ENCODE data around the gene APOC4.
A peak's percentile ranks its signal among the peaks of the same experiment; 100 is the strongest.
"Not testable (repeated sequence)": the region's sequence is repeated elsewhere in the genome, so short reads cannot be mapped to it uniquely, and the experiment has no call there.

APOC4 gene

DNA sequence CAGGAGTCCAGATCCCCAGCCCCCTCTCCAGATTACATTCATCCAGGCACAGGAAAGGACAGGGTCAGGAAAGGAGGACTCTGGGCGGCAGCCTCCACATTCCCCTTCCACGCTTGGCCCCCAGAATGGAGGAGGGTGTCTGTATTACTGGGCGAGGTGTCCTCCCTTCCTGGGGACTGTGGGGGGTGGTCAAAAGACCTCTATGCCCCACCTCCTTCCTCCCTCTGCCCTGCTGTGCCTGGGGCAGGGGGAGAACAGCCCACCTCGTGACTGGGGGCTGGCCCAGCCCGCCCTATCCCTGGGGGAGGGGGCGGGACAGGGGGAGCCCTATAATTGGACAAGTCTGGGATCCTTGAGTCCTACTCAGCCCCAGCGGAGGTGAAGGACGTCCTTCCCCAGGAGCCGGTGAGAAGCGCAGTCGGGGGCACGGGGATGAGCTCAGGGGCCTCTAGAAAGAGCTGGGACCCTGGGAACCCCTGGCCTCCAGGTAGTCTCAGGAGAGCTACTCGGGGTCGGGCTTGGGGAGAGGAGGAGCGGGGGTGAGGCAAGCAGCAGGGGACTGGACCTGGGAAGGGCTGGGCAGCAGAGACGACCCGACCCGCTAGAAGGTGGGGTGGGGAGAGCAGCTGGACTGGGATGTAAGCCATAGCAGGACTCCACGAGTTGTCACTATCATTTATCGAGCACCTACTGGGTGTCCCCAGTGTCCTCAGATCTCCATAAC lies 36.4 kb upstream of the APOC4 start, which contains the start of gene APOE:
APOE (plus strand) TSS at position 360 of the 724 bp plus-strand sequence. CDS start 829 bp downstream, outside the sequence.
- peaks cover 50% of the 10 kb centered on the region for H3K36me3 ChIP-seq (ENCODE audit: control insufficient read depth, insufficient read depth, low read length, severe bottlenecking)
- H3K4me1 ChIP-seq (ENCODE audit: control insufficient read depth, insufficient read depth, low read length), result peaks cover 30% of the 10 kb centered on the region
- H3K4me3 ChIP-seq (ENCODE audit: low read length), result peak within 1 kb of the TSS; percentile 86
- no peaks in the 10 kb centered on the region for H3K27me3 ChIP-seq (replicated peaks; ENCODE audit: control insufficient read depth, insufficient read depth, low read length)
- DNase-seq (ENCODE audit: low read depth), result peak; percentile 12
- H3K9ac ChIP-seq (ENCODE audit: low read length), result peak within 1 kb of the TSS; percentile 88
- no peaks in the 10 kb centered on the region for H3K9me3 ChIP-seq (ENCODE audit: control insufficient read depth, low read length)

DNA sequence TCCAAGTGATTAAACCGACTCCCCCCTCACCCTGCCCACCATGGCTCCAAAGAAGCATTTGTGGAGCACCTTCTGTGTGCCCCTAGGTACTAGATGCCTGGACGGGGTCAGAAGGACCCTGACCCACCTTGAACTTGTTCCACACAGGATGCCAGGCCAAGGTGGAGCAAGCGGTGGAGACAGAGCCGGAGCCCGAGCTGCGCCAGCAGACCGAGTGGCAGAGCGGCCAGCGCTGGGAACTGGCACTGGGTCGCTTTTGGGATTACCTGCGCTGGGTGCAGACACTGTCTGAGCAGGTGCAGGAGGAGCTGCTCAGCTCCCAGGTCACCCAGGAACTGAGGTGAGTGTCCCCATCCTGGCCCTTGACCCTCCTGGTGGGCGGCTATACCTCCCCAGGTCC lies 34.4 kb upstream of the APOC4 start:
- Histone ChIP-seq H3K4me3 (ENCODE audit: low read length) (peak overlapping the region; percentile 86), H3K9me3 (ENCODE audit: control insufficient read depth, low read length) (no peaks in the 10 kb centered on the region), H3K36me3 (ENCODE audit: control insufficient read depth, insufficient read depth, low read length, severe bottlenecking) (peaks cover 30% of the 10 kb centered on the region), H3K9ac (ENCODE audit: low read length) (peak overlapping the region; percentile 88), H3K27me3 (replicated peaks; ENCODE audit: control insufficient read depth, insufficient read depth, low read length) (no peaks in the 10 kb centered on the region), H3K4me1 (ENCODE audit: control insufficient read depth, insufficient read depth, low read length) (peaks cover 50% of the 10 kb centered on the region)
- no peak for DNase-seq (ENCODE audit: low read depth)

DNA sequence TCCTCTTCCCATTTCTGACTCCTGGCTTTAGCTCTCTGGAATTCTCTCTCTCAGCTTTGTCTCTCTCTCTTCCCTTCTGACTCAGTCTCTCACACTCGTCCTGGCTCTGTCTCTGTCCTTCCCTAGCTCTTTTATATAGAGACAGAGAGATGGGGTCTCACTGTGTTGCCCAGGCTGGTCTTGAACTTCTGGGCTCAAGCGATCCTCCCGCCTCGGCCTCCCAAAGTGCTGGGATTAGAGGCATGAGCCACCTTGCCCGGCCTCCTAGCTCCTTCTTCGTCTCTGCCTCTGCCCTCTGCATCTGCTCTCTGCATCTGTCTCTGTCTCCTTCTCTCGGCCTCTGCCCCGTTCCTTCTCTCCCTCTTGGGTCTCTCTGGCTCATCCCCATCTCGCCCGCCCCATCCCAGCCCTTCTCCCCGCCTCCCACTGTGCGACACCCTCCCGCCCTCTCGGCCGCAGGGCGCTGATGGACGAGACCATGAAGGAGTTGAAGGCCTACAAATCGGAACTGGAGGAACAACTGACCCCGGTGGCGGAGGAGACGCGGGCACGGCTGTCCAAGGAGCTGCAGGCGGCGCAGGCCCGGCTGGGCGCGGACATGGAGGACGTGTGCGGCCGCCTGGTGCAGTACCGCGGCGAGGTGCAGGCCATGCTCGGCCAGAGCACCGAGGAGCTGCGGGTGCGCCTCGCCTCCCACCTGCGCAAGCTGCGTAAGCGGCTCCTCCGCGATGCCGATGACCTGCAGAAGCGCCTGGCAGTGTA lies 33.8 kb upstream of the APOC4 start:
- no peak for DNase-seq (ENCODE audit: low read depth)
- Histone ChIP-seq H3K4me3 (ENCODE audit: low read length) (peak overlapping the region; percentile 86), H3K36me3 (ENCODE audit: control insufficient read depth, insufficient read depth, low read length, severe bottlenecking) (peaks cover 24% of the 10 kb centered on the region)

DNA sequence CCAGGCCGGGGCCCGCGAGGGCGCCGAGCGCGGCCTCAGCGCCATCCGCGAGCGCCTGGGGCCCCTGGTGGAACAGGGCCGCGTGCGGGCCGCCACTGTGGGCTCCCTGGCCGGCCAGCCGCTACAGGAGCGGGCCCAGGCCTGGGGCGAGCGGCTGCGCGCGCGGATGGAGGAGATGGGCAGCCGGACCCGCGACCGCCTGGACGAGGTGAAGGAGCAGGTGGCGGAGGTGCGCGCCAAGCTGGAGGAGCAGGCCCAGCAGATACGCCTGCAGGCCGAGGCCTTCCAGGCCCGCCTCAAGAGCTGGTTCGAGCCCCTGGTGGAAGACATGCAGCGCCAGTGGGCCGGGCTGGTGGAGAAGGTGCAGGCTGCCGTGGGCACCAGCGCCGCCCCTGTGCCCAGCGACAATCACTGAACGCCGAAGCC lies 33.2 kb upstream of the APOC4 start:
- DNase-seq (ENCODE audit: low read depth), result no peak
- Histone ChIP-seq H3K4me1 (ENCODE audit: control insufficient read depth, insufficient read depth, low read length) (peaks cover 59% of the 10 kb centered on the region), H3K4me3 (ENCODE audit: low read length) (no peak overlapping the region), H3K9me3 (ENCODE audit: control insufficient read depth, low read length) (no peaks in the 10 kb centered on the region), H3K27me3 (replicated peaks; ENCODE audit: control insufficient read depth, insufficient read depth, low read length) (no peaks in the 10 kb centered on the region), H3K9ac (ENCODE audit: low read length) (no peak overlapping the region), H3K36me3 (ENCODE audit: control insufficient read depth, insufficient read depth, low read length, severe bottlenecking) (peaks cover 22% of the 10 kb centered on the region)

More for the DNA sequence above, 33.8 kb upstream of the APOC4 start:
- H3K9ac ChIP-seq (ENCODE audit: low read length), result peak overlapping the region; percentile 88
- H3K9me3 ChIP-seq (ENCODE audit: control insufficient read depth, low read length), result no peaks in the 10 kb centered on the region
- peaks cover 56% of the 10 kb centered on the region for H3K4me1 ChIP-seq (ENCODE audit: control insufficient read depth, insufficient read depth, low read length)
- no peaks in the 10 kb centered on the region for H3K27me3 ChIP-seq (replicated peaks; ENCODE audit: control insufficient read depth, insufficient read depth, low read length)

DNA sequence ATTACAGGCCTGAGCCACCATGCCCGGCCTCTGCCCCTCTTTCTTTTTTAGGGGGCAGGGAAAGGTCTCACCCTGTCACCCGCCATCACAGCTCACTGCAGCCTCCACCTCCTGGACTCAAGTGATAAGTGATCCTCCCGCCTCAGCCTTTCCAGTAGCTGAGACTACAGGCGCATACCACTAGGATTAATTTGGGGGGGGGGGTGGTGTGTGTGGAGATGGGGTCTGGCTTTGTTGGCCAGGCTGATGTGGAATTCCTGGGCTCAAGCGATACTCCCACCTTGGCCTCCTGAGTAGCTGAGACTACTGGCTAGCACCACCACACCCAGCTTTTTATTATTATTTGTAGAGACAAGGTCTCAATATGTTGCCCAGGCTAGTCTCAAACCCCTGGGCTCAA lies 32.3 kb upstream of the APOC4 start:
- DNase-seq (ENCODE audit: low read depth), result no peak
- peak overlapping the region; percentile 72 for H3K9ac ChIP-seq (ENCODE audit: low read length)
- no peaks in the 10 kb centered on the region for H3K9me3 ChIP-seq (ENCODE audit: control insufficient read depth, low read length)

DNA sequence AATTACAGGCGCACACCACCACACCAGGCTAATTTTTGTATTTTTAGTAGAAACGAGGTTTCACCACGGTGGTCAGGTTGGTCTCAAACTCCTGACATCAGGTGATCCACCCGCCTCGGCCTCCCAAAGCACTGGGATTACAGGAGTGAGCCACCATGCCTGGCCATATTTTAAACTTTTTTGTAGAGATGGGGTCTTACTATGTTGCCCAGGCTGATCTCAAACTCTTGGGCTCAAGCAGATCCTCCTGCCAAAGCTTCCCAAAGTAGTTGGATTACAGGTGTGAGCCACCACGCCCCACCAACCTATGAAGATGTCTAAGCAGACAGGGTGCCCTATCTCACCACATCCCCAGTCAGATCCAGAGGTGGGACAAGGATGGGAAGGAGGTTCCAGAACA lies 30.1 kb upstream of the APOC4 start:
- not testable (repeated sequence) for H3K4me3 ChIP-seq (ENCODE audit: low read length)

More for the DNA sequence above, 32.3 kb upstream of the APOC4 start:
- no peak overlapping the region for H3K4me3 ChIP-seq (ENCODE audit: low read length)
- H3K4me1 ChIP-seq (ENCODE audit: control insufficient read depth, insufficient read depth, low read length), result peaks cover 58% of the 10 kb centered on the region
- peaks cover 22% of the 10 kb centered on the region for H3K36me3 ChIP-seq (ENCODE audit: control insufficient read depth, insufficient read depth, low read length, severe bottlenecking)
- no peaks in the 10 kb centered on the region for H3K27me3 ChIP-seq (replicated peaks; ENCODE audit: control insufficient read depth, insufficient read depth, low read length)

DNA sequence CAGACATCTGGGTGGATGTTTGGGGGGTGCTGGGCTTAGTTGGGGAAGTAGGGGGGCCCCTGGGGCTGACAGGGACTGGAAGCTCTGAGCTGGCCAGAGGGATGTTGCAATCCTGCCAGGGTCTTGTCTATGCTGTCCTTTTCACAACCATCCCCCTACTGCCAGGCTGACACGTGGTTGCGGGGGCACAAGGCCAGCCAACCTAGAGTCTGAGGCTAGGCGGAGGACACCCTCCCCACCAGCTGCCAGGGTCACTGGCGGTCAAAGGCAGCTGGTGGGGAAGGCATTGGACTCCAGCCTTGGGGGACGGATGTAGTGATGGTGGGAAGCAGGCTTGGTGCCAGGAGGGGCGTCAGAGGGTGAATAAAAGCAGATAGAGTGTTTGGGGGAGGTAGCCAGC lies 29.2 kb upstream of the APOC4 start:
- peaks cover 64% of the 10 kb centered on the region for H3K4me1 ChIP-seq (ENCODE audit: control insufficient read depth, insufficient read depth, low read length)
- H3K27me3 ChIP-seq (replicated peaks; ENCODE audit: control insufficient read depth, insufficient read depth, low read length), result no peaks in the 10 kb centered on the region
- H3K9me3 ChIP-seq (ENCODE audit: control insufficient read depth, low read length), result no peaks in the 10 kb centered on the region
- H3K9ac ChIP-seq (ENCODE audit: low read length), result no peak overlapping the region
- no peak overlapping the region for H3K4me3 ChIP-seq (ENCODE audit: low read length)
- peaks cover 12% of the 10 kb centered on the region for H3K36me3 ChIP-seq (ENCODE audit: control insufficient read depth, insufficient read depth, low read length, severe bottlenecking)
- no peak for DNase-seq (ENCODE audit: low read depth)

More for the DNA sequence above, 30.1 kb upstream of the APOC4 start:
- H3K27me3 ChIP-seq (replicated peaks; ENCODE audit: control insufficient read depth, insufficient read depth, low read length); DNase-seq (ENCODE audit: low read depth); H3K9me3 ChIP-seq (ENCODE audit: control insufficient read depth, low read length): not testable (repeated sequence)
- Histone ChIP-seq H3K4me1 (ENCODE audit: control insufficient read depth, insufficient read depth, low read length) (peaks cover 67% of the 10 kb centered on the region), H3K36me3 (ENCODE audit: control insufficient read depth, insufficient read depth, low read length, severe bottlenecking) (peaks cover 22% of the 10 kb centered on the region), H3K9ac (ENCODE audit: low read length) (peak overlapping the region; percentile 72)

DNA sequence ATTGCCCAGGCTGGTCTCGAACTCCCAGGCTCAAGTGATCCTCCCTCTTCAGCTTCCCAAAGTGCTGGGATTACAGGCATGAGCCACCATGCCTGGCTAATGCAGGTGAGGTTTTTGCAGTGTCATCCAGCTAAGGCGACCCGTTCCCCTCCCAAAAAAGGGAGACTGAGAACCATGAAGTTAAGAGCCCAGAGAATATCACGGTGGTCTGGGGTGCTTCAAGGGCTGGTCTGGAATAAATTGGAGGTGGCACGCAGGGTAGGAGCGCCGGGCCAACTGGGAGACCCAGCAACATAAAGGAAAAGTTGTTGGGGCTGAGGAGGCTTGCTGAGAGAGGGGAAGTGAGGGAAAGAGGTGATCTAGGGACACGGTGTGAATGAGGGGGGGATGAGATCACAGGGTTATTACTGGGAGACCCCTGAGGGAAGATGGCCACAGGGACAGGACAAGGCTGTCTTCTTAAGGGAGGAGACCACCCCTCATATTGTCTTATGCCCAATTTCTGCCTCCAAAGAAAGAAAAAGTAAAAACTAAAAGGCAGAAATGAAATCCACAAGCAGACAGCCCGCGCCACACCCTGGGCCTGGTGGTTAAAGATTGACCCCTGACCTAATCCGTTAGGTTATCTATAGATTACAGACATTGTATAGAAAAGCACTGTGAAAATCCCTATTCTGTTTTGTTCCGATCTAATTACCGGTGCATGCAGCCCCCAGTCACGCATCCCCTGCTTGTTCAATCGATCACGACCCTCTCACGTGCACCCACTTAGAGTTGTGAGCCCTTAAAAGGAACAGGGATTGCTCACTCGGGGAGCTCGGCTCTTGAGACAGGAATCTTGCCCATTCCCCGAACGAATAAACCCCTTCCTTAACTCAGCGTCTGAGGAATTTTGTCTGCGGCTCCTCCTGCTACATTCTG lies 28.3 kb upstream of the APOC4 start:
- Histone ChIP-seq H3K4me1 (ENCODE audit: control insufficient read depth, insufficient read depth, low read length) (peaks cover 64% of the 10 kb centered on the region), H3K9ac (ENCODE audit: low read length) (peak overlapping the region; percentile 76)
- not testable (repeated sequence) for H3K4me3 ChIP-seq (ENCODE audit: low read length); DNase-seq (ENCODE audit: low read depth); H3K9me3 ChIP-seq (ENCODE audit: control insufficient read depth, low read length); H3K36me3 ChIP-seq (ENCODE audit: control insufficient read depth, insufficient read depth, low read length, severe bottlenecking); H3K27me3 ChIP-seq (replicated peaks; ENCODE audit: control insufficient read depth, insufficient read depth, low read length)

DNA sequence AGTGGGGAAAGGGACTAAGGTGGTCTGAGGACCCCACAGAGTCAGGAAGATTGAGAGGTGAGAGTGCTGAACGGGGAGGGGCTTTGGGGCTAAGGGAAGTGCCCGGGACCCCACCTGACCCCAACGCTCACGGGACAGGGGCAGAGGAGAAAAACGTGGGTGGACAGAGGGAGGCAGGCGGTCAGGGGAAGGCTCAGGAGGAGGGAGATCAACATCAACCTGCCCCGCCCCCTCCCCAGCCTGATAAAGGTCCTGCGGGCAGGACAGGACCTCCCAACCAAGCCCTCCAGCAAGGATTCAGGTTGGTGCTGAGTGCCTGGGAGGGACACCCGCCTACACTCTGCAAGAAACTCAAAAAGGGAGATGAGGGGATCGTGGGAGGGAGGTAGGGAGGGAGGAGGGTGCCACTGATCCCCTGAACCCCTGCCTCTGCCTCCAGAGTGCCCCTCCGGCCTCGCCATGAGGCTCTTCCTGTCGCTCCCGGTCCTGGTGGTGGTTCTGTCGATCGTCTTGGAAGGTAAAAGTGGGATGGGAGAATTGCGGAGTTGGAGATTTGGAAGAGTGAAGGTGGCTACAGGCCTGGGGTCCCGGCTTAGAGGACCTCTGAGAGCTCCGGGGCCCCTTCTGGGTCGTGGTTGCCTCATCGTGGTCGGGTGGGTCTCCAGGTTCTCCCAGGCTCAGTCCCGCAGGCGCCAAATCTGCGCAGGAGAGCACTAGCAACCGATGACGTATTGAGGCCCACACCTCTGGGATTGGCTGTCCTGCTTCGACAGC lies 27.4 kb upstream of the APOC4 start, which contains the start of gene APOC1:
APOC1 (plus strand) TSS at position 176 of the 774 bp plus-strand sequence; CDS start at position 460, 284 bp downstream.
- Histone ChIP-seq H3K9ac (ENCODE audit: low read length) (peak within 1 kb of the TSS; percentile 76), H3K4me1 (ENCODE audit: control insufficient read depth, insufficient read depth, low read length) (peaks cover 58% of the 10 kb centered on the region), H3K4me3 (ENCODE audit: low read length) (peak within 1 kb of the TSS; percentile 75)
- DNase-seq (ENCODE audit: low read depth), result peak; percentile 95
- H3K9me3 ChIP-seq (ENCODE audit: control insufficient read depth, low read length); H3K27me3 ChIP-seq (replicated peaks; ENCODE audit: control insufficient read depth, insufficient read depth, low read length); H3K36me3 ChIP-seq (ENCODE audit: control insufficient read depth, insufficient read depth, low read length, severe bottlenecking): not testable (repeated sequence)

DNA sequence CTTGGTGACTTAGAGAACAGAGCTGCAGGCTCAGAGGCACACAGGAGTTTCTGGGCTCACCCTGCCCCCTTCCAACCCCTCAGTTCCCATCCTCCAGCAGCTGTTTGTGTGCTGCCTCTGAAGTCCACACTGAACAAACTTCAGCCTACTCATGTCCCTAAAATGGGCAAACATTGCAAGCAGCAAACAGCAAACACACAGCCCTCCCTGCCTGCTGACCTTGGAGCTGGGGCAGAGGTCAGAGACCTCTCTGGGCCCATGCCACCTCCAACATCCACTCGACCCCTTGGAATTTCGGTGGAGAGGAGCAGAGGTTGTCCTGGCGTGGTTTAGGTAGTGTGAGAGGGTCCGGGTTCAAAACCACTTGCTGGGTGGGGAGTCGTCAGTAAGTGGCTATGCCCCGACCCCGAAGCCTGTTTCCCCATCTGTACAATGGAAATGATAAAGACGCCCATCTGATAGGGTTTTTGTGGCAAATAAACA lies 17.8 kb upstream of the APOC4 start:
- Histone ChIP-seq H3K27me3 (replicated peaks; ENCODE audit: control insufficient read depth, insufficient read depth, low read length) (no peaks in the 10 kb centered on the region), H3K9me3 (ENCODE audit: control insufficient read depth, low read length) (no peaks in the 10 kb centered on the region), H3K4me1 (ENCODE audit: control insufficient read depth, insufficient read depth, low read length) (peaks cover 43% of the 10 kb centered on the region), H3K36me3 (ENCODE audit: control insufficient read depth, insufficient read depth, low read length, severe bottlenecking) (no peaks in the 10 kb centered on the region), H3K4me3 (ENCODE audit: low read length) (no peak overlapping the region), H3K9ac (ENCODE audit: low read length) (peak overlapping the region; percentile 67)
- no peak for DNase-seq (ENCODE audit: low read depth)

All from adipocyte (in vitro differentiated cells).